HepG2 (cell line): ENCODE data around the gene ATP6V1C2. TPM values are rescaled to one million over a fixed set of nuclear protein-coding genes. Genes with fewer than 3 reads are reported as not detected.
A peak's percentile ranks its signal among the peaks of the same experiment; 100 is the strongest.

Experiments used
- ATAD3A ChIP-seq: sonication (generic); formaldehyde crosslinking; IDR thresholded peaks from 2 replicates; pipeline ENCODE4 v1.4.0; 2020; ENCODE audit warnings: missing genetic modification reagents
- ATF7 ChIP-seq, 2 experiments: fragments of 450-650 bp in 1 of 2; sonication (generic) in 1 of 2; formaldehyde crosslinking in 1 of 2; IDR thresholded peaks; 2 replicates each; pipeline versions ENCODE4 v1.4.0 to v1.6.1; 2016 to 2020; ENCODE audit warnings: antibody characterized with exemption in 1 of 2, mild to moderate bottlenecking in 1 of 2, missing genetic modification reagents in 1 of 2
- CHD4 ChIP-seq: fragments of 200-600 bp; sonication (generic); IDR thresholded peaks from 2 replicates; pipeline ENCODE4 v1.7.0; 2017; ENCODE audit warnings: mild to moderate bottlenecking, low read length, borderline replicate concordance
- EHMT2 ChIP-seq: fragments of 200-600 bp; sonication (generic); IDR thresholded peaks from 2 replicates; pipeline ENCODE4 v1.7.0; 2017; ENCODE audit warnings: antibody characterized with exemption, low read depth, low read length, borderline replicate concordance
- FOXO1 ChIP-seq: sonication (generic); formaldehyde crosslinking; IDR thresholded peaks from 2 replicates; pipeline ENCODE4 v1.4.0; 2020; ENCODE audit warnings: missing genetic modification reagents
- HDAC2 ChIP-seq: sonication (generic); formaldehyde crosslinking; IDR thresholded peaks from 2 replicates; pipeline ENCODE4 v1.4.0; 2020; ENCODE audit warnings: missing genetic modification reagents
- HDAC6 ChIP-seq: fragments of 200-600 bp; sonication (generic); IDR thresholded peaks from 2 replicates; pipeline ENCODE4 v1.7.0; 2017; ENCODE audit warnings: mild to moderate bottlenecking, antibody characterized with exemption, low read length, low read depth
- JARID2 ChIP-seq: sonication (generic); formaldehyde crosslinking; IDR thresholded peaks from 2 replicates; pipeline ENCODE4 v1.8.1; 2023; ENCODE audit warnings: missing genetic modification reagents, inconsistent platforms; ENCODE audit not compliant: insufficient replicate concordance
- MXD4 ChIP-seq: IDR thresholded peaks from 2 replicates; pipeline ENCODE4 v1.6.1; 2016; ENCODE audit warnings: mild to moderate bottlenecking, missing biosample characterization, missing genetic modification reagents
- NPAS2 ChIP-seq: sonication (generic); formaldehyde crosslinking; IDR thresholded peaks from 2 replicates; pipeline ENCODE4 v1.8.0; 2022; ENCODE audit warnings: mild to moderate bottlenecking, missing genetic modification reagents, borderline replicate concordance
- NR3C1 ChIP-seq: sonication (generic); formaldehyde crosslinking; IDR thresholded peaks from 2 replicates; pipeline ENCODE4 v1.4.0; 2020; ENCODE audit warnings: missing genetic modification reagents
- NRL ChIP-seq: sonication (generic); formaldehyde crosslinking; IDR thresholded peaks from 2 replicates; pipeline ENCODE4 v1.5.0; 2020; ENCODE audit warnings: missing genetic modification reagents, mild to moderate bottlenecking, moderate library complexity, borderline replicate concordance
- PHF5A ChIP-seq: IDR thresholded peaks from one replicate; pipeline ENCODE4 v1.6.1; 2018; ENCODE audit warnings: low read depth, missing genetic modification reagents; ENCODE audit not compliant: unreplicated experiment
- POGZ ChIP-seq: sonication (generic); formaldehyde crosslinking; IDR thresholded peaks from 2 replicates; pipeline ENCODE4 v1.4.0; 2020; ENCODE audit warnings: mild to moderate bottlenecking, missing genetic modification reagents
- PTBP1 ChIP-seq: fragments of 200-400 bp; formaldehyde crosslinking; IDR thresholded peaks from 2 replicates; pipeline ENCODE4 v1.6.1; 2018; ENCODE audit warnings: low read length, low read depth; ENCODE audit not compliant: poor library complexity, severe bottlenecking
- SAP130 ChIP-seq: IDR thresholded peaks from 2 replicates; pipeline ENCODE4 v1.6.1; 2016; ENCODE audit warnings: low read depth
- SCMH1 ChIP-seq: sonication (generic); formaldehyde crosslinking; IDR thresholded peaks from 2 replicates; pipeline ENCODE4 v1.9.0; 2021; ENCODE audit warnings: missing genetic modification reagents, mild to moderate bottlenecking, borderline replicate concordance
- THAP11 ChIP-seq: IDR thresholded peaks from 2 replicates; pipeline ENCODE4 v1.6.1; 2016; ENCODE audit warnings: missing biosample characterization, missing genetic modification reagents
- TP53 ChIP-seq: sonication (generic); formaldehyde crosslinking; conservative IDR thresholded peaks from 2 replicates; pipeline ENCODE4 v1.4.0; 2020; ENCODE audit warnings: missing genetic modification reagents
- ZFP36L2 ChIP-seq: sonication (generic); formaldehyde crosslinking; IDR thresholded peaks from 2 replicates; pipeline ENCODE4 v1.4.0; 2020; ENCODE audit warnings: missing genetic modification reagents
- ZNF274 ChIP-seq: sonication (generic); formaldehyde crosslinking; IDR thresholded peaks from 2 replicates; pipeline ENCODE4 v1.5.1; 2020; ENCODE audit warnings: mild to moderate bottlenecking, missing genetic modification reagents
- ZNF30 ChIP-seq: sonication (generic); formaldehyde crosslinking; IDR thresholded peaks from 2 replicates; pipeline ENCODE4 v1.5.0; 2020; ENCODE audit warnings: mild to moderate bottlenecking, missing genetic modification reagents
- ZNF317 ChIP-seq: sonication (generic); formaldehyde crosslinking; IDR thresholded peaks from 2 replicates; pipeline ENCODE4 v1.5.0; 2020; ENCODE audit warnings: mild to moderate bottlenecking, missing genetic modification reagents
- ZNF446 ChIP-seq: sonication (generic); formaldehyde crosslinking; IDR thresholded peaks from 2 replicates; pipeline ENCODE4 v1.5.0; 2020; ENCODE audit warnings: mild to moderate bottlenecking, missing genetic modification reagents
- ZNF746 ChIP-seq: sonication (generic); formaldehyde crosslinking; IDR thresholded peaks from 2 replicates; pipeline ENCODE4 v1.8.0; 2022; ENCODE audit warnings: mild to moderate bottlenecking, missing genetic modification reagents
- ZNF781 ChIP-seq: sonication (generic); formaldehyde crosslinking; IDR thresholded peaks from 2 replicates; pipeline ENCODE4 v1.5.1; 2020; ENCODE audit warnings: borderline replicate concordance, mild to moderate bottlenecking, missing genetic modification reagents; ENCODE audit errors: not compliant biosample characterization
- ZNF879 ChIP-seq: sonication (generic); formaldehyde crosslinking; IDR thresholded peaks from 2 replicates; pipeline ENCODE4 v1.8.1; 2023; ENCODE audit warnings: missing genetic modification reagents
- polyA plus RNA-seq, 8 experiments: library from polyadenylated mRNA; depleted of rRNA in 3 of 8; stranded (reverse) in 7 of 8; unstranded in 1 of 8; fragments of >200 nt; fragmentation: Illumina TruSeq in 4 of 8; extraction: Trizol in 4 of 8; gene quantifications; 2 replicates each; pipeline versions ENCODE4 v1.2.1 to v1.2.3, GENCODE V29; 2011 to 2016; ENCODE audit warnings: low read depth in 4 of 8, missing spikeins in 1 of 8, mixed read lengths in 1 of 8; ENCODE audit not compliant: insufficient read depth in 1 of 8
- total RNA-seq, 5 experiments: library from RNA; depleted of rRNA; stranded (reverse); fragments of >200 nt; fragmentation: Illumina TruSeq; extraction: Trizol; gene quantifications; 2 replicates each; pipeline ENCODE4 v1.2.3, GENCODE V29; 2016; ENCODE audit warnings: low read depth in 1 of 5
- TF ChIP-seq, protein P1 (sequence below): IDR thresholded peaks from 2 replicates; pipeline ENCODE4 v1.6.1; 2016; ENCODE audit warnings: mild to moderate bottlenecking, missing biosample characterization, missing genetic modification reagents
- TF ChIP-seq, protein P2 (sequence below): sonication (generic); formaldehyde crosslinking; IDR thresholded peaks from 2 replicates; pipeline ENCODE4 v1.5.0; 2020; ENCODE audit warnings: missing genetic modification reagents

The ATP6V1C2 gene
- total and polyA plus RNA-seq, 2 of the 13 experiments (the other 11 are each of a cell fraction or from before 2014, with no cell fraction given): 0.04 to 0.29 TPM

- TF ChIP-seq PHF5A: no peak
- TF ChIP-seq ZNF274 (CRISPR knock-in tag): no peak
- no peak for TF ChIP-seq FOXO1
- TF ChIP-seq ZFP36L2 (CRISPR knock-in tag): no peak
- no peak for TF ChIP-seq ZNF746 (CRISPR knock-in tag)
- TF ChIP-seq ATF7 (IDR thresholded peaks at IDR 0.05): no peak
- no peak for TF ChIP-seq ATF7 (CRISPR knock-in tag; IDR thresholded peaks at IDR 0.05)
- no peak for TF ChIP-seq JARID2 (CRISPR knock-in tag)
- no peak for TF ChIP-seq SCMH1 (CRISPR knock-in tag)
- no peak for TF ChIP-seq ZNF30 (CRISPR knock-in tag)
- TF ChIP-seq HDAC6: no peak
- no peak for TF ChIP-seq NRL (CRISPR knock-in tag)
- no peak for TF ChIP-seq ZNF879 (CRISPR knock-in tag)
- no peak for TF ChIP-seq ZNF781 (CRISPR knock-in tag)
- TF ChIP-seq NR3C1: no peak
- TF ChIP-seq ZNF446 (CRISPR knock-in tag): no peak
- no peak for TF ChIP-seq POGZ (CRISPR knock-in tag)
- TF ChIP-seq ZNF317 (CRISPR knock-in tag): no peak
- TF ChIP-seq THAP11 (CRISPR knock-in tag): no peak
- no peak for TF ChIP-seq PTBP1
- TF ChIP-seq HDAC2 (CRISPR knock-in tag): peak; percentile 16; the same call in 1 of the 2 replicates
- TF ChIP-seq SAP130 (CRISPR knock-in tag): peak; percentile 35
- TF ChIP-seq CHD4: no peak
- TF ChIP-seq MXD4 (CRISPR knock-in tag): no peak
- TF ChIP-seq, protein P1, sequence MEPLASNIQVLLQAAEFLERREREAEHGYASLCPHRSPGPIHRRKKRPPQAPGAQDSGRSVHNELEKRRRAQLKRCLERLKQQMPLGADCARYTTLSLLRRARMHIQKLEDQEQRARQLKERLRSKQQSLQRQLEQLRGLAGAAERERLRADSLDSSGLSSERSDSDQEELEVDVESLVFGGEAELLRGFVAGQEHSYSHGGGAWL (CRISPR knock-in tag): no peak
- TF ChIP-seq ATAD3A (CRISPR knock-in tag): no peak
- TF ChIP-seq TP53 (CRISPR knock-in tag): no peak
- TF ChIP-seq EHMT2: no peak
- TF ChIP-seq, protein P2, sequence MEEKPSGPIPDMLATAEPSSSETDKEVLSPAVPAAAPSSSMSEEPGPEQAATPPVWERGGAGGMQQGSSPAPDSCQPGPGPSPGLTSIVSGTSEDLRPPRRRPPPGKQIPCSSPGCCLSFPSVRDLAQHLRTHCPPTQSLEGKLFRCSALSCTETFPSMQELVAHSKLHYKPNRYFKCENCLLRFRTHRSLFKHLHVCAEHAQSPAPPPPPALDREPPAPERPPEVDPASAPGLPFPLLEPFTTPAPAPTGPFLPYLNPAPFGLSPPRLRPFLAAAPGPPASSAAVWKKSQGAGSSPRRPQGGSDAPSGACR (CRISPR knock-in tag): no peak
- TF ChIP-seq NPAS2: no peak
Measured at GRCh38 chr2:10832203-10832936, 110.9 kb downstream of the ATP6V1C2 start (continued).
